AG08395 (cell line): Measurements from ENCODE around the gene RASSF4.

Source experiments
- DNase-seq: peaks from one replicate; pipeline ENCODE4 v3.0.0; 2012; ENCODE audit warnings: mixed read lengths, low spot score

RASSF4 gene

DNA sequence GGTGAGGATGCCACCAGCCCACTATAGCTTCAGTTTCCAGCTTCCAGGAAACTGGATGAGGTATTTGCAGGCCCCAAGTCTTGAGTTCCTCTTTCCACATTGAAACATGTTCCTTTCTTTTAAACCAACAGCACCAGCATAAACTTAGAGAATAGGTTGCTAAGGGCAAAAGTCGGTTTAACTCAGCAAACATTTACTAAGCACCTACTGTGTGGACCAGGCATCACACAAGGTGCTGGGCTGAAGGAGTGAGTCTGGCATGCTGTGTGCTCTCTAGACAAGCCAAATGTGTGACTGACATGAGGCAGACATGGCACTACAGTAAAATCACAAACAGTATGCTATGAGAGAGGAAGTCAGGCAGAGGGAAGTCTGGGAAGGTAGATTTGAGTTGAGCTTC lies 11.0 kb upstream of the RASSF4 start:
- DNase-seq: no peak

DNA sequence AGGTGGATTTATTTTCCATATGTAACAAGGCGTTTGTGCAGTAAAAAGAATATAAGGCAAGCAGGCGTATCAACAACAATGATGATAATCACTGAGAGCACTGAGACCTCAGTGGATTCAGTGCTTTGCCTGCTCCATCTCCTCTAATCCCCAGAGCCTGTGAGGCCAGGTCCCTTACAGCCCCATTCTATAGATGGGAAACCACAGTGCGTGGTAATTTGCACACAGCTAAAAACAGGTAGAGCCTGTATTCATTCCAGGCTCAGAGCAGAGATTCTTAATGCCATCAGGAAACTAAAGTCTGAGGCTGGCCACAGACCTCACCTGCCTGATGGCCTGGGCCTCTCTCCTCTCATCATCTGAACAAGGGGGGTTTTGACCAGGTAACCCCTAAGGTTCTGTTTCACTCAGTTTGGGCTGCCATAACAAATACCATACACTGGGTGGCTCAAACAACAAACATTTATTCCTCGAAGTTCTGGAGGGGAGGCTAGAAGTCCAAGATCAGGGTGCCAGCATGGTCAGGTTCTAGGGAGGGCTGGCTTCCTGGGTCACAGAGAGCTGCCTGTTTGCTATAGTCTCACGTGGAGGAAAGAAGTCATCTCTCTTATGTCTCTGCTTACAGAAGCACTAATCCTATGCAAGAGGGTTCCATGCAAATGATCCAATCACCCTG lies 10.3 kb upstream of the RASSF4 start:
- DNase-seq: no peak

DNA sequence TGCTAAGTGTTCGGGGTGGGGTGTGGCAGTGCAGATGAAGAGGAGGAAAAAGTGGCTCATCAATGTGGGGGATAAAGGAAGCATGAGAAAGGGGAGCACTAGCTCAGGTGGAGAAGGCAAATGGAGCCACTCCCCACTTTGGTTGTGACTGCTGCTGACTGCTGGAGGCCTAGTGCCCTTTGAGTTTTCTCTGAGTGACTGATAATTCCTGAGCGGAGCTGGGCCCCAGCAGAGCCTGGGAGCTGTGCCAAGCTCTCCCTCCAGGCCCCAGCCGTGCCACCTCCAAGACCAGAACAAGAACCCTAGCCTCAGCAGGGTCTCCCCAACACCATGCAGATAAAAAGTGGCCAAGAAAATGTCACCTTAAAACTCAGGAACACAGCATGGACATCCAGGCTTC lies 9.7 kb upstream of the RASSF4 start:
- DNase-seq: no peak

DNA sequence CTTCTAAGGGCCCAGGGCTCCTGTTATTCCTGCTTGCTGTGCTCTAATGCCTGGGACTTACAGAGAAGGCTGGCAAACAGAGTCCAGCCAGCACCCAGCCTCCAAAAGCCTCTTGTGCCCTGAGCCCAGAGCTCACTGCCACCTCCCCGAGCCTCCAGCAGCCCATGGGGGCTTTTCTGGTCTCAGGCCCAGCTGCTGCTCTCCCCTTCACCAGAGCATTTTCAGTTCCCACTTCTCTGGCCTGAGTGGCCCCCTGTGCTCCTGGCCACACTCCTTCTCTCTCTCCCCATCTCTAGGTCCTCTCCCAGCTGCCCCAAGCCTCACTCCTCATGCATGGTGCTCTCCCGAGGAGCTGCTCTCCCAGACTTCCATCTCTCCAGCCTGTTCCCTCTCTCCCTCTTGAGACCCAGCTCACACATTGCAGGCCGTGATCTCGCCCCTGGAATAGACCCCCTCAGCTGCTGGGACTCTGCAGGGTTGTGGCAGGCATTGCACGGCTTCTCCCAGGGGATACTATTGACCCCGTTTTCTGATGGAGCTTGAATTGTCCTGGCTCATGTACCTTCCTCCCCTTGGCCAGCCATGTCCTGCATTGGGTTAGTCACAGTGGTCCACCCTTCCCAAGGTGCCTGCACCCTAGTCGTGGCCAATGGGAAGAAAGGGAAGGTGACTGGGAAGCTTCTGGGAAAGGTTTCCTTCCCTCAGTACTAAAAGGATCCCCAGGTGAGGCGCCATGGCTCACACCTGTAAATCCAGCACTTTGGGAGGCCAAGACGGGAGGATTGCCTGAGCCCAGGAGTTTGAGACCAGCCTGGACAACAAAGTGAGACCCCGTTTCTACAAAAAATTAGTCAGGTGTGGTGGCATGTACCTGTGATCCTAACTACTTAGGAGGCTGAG lies 9.0 kb upstream of the RASSF4 start:
- DNase-seq: no peak

DNA sequence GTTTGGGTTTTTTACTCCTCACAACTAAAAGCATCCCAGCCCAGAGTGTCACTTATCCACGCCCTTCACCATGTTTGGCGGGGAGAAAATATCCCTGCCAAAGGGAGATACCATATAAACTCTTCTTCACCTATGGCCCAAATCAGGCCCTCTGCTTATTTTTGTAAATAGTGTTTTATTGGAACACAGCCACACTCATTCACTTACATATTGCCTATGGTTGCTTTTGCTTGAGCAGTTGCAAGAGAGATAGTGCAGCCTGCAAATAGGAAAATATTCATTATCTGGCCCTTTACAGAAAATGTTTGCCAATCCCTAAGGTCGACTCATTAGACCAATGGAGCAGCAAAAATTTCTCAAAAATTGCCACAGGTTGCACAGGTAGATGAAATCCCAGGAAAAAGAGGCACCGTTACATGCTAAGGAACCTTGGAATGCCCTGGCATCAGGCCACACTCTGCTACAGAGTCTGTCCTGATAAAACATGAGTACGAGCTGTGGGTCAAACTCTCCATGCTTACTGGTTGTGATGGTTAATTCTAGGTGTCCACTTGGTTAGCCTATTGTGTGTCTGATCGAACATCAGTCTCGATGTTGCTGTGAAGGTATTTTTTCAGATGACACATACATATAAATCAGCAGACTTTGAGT lies 7.9 kb upstream of the RASSF4 start:
- DNase-seq: no peak

DNA sequence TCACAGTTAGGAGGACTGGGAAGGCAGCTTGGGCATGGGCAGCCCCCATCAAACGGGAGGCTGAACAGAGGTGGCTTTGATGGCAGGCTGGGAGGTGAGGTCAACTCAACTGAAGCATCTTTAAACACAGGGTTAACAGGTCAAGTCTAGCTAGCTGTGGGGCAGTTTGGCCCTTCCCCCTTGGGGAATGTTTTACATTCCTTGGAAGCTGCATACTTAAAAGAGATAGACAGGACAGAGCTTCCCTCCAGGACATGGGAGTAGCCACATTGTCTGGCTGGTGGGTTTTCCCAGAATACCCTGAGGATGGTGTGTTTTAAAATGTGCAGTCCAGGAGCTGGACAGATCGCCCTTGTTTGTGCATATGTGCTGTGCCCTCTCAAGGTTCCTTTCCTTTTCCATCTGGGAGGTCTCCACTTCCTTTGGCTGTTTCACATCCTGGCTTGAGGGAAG lies 6.8 kb upstream of the RASSF4 start:
- DNase-seq: no peak

DNA sequence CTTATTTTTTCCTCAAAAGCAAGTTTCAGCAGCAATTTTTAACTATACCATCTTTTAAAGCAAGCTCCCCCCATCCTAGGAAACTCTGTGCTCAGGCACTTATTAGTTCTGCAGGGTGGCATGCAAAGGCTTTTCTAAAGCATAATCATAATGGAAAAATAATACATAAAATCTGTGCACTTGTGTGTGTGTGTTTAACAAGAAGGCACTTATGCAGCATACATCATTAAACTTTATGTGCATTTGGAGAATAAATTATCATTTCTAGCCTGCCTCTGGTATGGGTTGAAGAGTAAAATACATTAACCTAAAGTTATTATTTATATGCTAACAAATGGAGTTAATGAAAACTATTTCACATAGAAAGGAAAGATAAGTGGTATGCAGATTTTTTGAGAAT lies 5.6 kb upstream of the RASSF4 start:
- DNase-seq: no peak

DNA sequence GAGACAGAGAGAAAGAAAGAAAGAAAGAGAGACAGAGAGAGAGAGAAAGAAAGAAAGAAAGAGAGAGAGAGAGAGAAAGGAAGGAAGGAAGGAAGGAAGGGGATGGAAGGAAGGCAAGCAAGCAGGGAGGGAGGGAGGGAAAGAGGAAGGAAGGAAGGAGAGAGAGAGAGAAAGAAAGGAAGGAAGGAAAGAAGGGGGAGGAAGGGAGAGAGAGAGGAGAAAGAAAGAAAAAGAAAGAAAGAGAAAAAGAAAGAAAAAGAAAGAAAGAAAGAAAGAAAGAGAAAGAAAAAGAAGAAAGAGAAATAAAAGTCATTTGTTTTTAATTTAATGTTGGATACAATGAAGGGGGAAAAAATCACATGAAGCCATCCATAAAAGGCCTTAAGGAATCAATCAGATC lies 4.6 kb upstream of the RASSF4 start:
- DNase-seq: no peak

DNA sequence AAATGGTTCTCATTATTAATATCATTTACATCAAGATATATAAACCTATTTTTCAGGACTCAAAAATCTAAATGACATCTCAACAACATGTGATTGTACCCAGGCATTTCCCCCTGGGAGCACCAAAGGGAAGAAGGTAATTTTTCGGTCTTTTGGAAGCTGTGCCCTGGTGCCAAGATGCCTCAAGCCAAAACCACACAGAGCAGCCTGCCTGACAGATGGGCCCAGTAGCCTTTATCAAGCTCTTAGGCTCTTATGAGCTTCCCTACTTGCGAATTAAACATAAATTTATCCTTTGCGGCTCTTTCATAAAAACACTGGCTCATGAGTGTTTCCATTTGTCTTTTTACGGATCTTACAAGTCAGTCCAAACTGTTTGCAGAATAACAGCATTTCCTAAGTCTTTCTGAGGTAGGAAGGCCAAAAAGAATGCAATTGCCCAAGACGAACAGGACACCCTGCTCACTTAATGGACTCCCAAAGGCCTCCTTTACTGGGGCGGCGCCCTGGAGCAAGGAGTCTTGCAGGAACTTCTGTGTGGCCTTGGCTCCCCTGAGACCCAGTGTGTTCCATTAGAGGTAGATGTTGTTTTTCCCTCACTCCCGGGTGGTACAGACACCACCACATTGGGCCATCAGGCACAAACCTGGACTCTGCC lies 4.1 kb upstream of the RASSF4 start:
- DNase-seq: no peak

DNA sequence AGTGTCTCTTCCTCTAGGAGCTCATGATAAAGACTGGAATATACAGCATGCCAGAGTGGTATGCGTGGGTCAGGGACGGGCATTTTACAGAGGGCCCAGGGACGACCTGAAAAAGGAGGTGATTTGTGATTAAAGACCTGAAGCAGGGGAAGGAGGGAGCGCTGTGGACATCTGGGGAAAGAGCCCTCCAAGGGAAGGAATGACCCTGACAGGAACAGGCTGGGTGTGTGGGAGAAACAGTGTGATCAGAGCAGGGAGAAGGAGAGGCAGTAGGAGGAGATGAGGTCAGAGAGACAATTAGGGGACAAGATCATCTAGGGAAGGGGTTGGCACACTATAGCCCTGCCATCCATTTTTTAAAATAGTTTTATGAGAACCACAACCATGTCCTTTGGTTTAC lies 3.4 kb upstream of the RASSF4 start:
- DNase-seq: no peak

DNA sequence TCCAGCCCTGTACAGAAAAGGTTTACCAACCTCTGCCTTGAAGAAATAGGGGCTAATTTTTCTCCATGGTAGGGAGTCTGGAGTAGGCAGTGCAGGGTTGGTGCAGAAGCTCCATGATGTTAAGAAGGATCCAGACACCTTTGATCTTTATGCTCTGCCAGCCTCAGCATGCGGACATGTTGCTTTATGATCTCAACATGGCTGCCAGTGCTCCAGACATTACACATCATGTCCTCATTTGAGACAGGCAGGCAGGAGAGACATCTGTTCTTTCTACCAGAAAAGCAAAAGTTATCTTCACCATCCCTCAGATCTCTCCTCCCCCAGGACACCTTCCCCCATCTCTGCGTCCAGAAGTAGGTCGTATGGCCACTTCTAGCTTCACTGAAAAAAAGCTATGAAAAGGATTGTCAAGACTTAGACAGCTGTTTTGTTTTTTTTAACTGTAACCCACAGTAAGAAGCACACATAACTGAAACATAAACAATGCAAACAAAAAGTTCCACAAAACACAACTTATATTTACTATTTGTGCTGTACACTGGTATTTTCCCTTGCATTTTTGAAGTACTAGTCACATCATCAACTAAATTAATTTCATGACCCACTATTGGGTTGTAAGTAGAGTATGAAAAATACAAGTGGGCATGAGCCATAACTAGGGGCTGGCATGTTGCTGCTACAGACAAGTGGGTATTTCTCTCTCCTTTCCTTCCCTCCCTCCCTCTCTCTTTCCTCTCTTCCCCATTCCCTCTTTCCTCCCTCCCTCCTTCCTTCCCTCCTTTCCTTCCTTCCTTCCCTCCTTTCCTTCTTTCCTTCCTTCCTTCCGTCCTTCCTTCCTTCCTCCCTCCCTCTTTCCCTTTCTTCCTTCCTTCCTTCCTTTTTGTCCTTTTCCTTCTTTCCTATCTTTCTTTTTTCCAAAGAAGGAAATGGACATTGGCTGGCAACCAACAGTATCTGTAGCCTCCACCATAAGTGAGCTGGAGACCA lies 2.6 kb upstream of the RASSF4 start:
- DNase-seq: no peak

DNA sequence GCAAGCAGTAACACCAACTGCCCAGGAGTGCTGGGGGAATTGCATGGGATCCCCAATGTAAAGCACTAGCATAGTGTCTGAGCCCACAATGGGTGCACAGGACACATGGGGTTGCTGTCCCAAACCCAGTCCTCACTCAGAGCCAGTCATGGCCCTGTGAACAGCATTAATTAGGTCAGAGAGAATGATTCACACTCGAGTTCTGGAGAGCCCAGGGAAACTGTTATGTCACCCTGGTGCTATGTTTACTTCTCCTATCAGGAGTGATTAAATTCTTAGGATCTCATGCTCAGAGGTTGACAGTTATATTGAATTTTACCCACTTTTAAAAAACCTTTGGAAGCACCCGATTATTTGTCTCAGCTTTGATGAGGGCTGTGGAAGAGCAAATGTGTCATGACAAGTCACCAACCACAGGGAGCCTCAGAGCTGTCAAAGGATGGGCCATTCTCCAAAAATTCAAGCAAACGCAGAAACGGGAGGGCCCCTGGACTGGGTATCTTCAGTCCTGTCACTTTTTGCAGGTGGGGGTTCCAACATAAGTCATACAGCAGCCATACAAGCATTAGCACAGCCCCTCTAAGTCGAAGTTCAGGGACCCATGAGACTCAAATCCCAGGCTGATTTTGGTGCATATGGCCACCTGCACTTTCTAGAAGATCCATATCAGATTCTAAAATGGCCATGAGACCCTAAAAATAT lies 1.3 kb upstream of the RASSF4 start:
- peak; percentile 71 for DNase-seq

DNA sequence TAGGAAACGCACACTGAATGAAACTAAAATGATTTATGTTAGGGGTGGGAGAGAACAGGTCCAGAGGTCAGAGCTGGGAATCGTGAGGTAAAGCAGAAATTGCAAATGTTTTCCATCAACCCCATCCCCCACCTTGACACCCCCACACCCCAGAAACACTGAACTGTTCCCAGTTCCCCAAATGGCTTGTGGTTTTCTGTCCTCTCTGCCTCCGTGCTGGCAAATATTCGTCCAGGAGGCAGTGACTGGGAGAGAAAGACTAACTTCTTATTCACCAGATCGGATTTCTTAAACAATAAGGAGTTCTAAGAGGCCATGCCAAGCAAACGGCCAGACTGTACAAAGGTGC lies 730 bp upstream of the RASSF4 start:
- DNase-seq: no peak

DNA sequence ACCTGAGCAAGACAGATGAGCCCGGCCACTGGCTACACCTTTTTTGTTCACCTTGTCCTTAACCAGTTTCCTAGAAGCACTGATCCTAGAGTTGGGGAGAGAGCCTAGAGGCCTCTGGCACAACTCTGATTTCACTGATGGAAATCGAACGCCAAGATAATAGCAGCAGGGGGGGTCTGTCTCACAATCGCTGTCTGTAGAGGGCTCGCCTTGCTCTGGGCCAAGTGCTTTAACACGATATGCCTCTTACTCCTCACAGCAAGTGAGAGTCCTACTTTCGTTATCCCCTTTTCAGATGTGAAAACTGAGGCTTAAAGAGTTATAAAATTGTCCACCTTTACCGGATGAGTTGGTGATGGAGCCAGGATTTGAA lies 472 bp downstream of the RASSF4 start:
- no peak for DNase-seq

DNA sequence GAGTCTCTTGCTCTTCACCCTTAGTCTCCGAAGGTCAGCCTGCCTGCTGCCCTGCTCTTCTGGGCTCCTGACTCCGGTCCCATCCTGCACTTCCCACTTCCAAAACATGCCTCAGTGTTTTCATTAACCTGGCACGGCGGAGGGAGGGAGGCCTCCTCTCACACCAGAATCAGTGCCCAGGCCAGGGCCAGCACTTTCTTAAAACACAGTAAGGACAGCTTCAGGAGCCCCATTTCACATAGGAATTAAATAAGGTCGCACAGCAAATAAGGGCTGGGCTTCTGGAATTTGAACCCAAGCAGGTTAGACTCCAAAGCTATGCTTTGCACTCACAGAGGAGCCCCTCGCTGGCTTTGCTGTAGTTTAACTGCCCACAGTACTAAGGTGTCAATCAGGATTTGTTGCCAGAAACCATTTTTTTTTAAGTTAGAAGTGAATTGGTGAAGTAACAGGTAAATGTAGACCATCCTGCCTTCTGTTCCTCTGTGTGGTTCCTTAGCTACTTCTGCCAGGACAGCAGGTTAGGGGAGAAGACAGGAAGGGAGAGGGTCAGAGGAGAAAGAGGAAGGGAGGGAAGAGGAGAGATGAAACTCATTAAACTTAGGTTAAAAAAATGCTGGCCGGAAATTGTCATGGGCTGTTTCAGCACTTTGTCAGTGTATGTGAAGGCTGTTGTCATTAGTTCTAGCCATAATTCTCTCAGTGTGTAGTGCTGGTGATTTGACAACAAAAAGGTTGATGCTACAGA lies 1.1 kb downstream of the RASSF4 start:
- no peak for DNase-seq

DNA sequence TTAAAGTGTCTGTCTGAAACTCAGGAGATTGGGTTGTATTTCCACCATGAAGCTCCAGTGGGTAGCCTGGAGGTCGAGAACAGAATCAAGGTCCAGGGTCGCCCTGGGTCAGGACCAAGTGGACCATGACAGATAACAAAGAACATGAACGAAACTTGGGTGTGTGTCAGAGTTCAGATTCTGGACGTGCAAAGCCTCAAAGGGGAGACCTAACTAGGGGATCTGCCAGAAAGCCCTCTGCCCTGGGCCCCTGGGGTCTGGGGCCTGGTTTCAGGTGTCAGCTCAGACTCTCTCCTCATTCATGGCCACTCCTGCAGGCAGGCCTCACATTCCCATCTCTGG lies 1.6 kb downstream of the RASSF4 start:
- DNase-seq: no peak

DNA sequence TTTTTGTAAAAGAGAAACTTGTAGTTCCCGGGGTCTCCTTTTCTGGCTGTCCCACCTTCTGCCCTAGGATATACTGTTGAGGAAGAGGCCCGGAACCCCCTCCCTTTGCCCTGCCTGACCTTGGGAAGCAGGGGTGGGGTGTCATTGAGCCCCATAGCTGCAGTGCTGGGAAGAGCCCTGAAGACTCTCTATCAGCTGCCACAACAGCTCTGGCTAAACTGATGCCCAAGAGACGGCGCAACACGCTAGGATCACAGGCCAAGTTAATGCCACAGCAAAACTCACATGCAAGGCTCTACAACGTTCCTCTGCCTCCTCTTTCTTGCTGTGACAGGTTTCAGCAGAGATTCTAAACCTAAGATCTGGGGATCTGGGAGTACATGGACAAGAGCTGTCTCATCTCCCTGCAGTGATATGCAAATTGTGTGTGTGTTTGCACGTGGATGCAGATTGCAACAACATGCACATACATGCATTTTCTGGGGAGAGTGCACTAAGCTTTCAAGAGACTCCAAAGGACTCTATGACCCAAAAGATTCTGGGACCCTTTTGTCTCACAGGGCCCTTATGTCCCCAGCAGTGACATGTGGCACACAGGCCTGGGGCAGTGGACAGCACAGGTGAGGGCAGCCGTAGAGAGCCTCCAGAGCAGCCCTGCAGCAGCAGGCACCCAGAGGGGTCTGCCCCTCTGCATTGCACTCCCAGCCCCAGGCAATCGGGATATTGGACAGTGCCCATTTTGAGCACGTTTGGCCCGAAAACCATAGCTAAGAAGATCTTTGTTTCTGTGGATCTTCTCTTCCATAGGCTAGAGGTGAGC lies 2.5 kb downstream of the RASSF4 start:
- DNase-seq: no peak

DNA sequence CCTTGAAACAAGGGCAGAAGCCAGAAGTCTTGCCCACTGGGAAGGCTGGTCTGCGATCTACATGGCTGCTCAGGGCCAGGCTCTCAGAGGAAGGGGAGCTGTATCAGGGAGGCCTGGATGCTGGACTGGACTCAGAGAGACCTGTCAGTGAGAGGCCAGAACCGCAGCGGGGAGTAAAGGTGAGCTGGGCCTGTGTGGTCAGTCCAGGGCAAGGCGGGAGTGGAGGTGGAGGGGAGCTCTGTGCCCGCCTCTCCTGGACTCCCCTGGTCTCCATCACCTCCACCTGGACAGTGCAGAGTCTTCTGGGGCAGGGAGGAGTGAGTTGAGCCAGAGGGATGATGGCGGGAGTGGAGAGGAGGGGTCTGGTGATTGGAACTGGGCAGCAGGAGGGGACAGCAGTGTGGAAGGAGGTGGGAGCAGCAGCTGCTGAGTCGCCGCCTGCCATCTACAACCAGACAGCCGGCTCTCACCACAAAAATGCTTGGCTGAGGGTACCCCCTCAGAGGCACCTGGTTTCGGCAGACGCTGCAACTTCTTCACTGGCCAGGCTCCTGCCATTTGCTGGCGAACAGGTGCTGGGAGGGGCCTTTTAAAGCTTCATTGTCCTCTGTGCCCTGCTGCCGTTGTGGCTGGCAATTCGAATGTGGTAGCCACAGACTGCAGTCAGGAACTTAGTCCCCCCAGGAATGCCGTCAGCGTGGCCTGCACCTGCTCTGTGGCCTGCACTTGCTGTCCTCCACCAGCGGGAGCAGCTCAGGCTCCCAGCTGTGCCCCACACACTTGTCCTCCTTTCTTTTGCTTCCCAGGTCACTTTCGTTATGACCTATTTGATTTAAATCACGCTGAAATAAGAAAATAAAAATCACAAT lies 3.5 kb downstream of the RASSF4 start:
- DNase-seq: no peak
